PC-9 (cell line): ENCODE measurements around the gene SLC24A5. TPM values are rescaled to one million over a fixed set of nuclear protein-coding genes. Genes with fewer than 3 reads are reported as not detected.

Experiments
- BruUV-seq: library from RNA; stranded (reverse); fragments of 400-500 nt; replicated peaks from 2 replicates; lab custom pipeline; 2021; lab: Mats Ljungman, UMichigan
- CTCF ChIA-PET: fragments of 300-600 bp; sonication (Branson Sonifier 250); formaldehyde crosslinking; loops from one replicate; lab custom pipeline; 2022; ENCODE audit warnings: antibody characterized with exemption; lab: Charles Lee
- POLR2A ChIA-PET: fragments of 300-600 bp; sonication (Branson Sonifier 250); formaldehyde crosslinking; loops from one replicate; lab custom pipeline; 2022; ENCODE audit warnings: antibody characterized with exemption; ENCODE audit not compliant: unreplicated experiment; lab: Charles Lee
- DNase-seq, 2 experiments: peaks; one replicate each; pipeline versions ENCODE4 v3.0.0 to v3.0.0-alpha.2; 2015 to 2022; ENCODE audit warnings: mixed read lengths in 1 of 2
- H2AFZ ChIP-seq: fragments of 200-600 bp; sonication (generic); 2 replicates; pipeline ENCODE4 v1.8.1; 2017; ENCODE audit warnings: antibody characterized with exemption
- H3F3A ChIP-seq: fragments of 200-600 bp; sonication (generic); 2 replicates; pipeline ENCODE4 v1.8.1; 2017; ENCODE audit warnings: antibody characterized with exemption, mild to moderate bottlenecking, low read depth; ENCODE audit not compliant: insufficient read depth
- H3K27ac ChIP-seq: fragments of 200-600 bp; sonication (generic); 2 replicates; pipeline ENCODE4 v1.6.1; 2016; ENCODE audit warnings: mixed run types
- H3K27me3 ChIP-seq: fragments of 200-600 bp; sonication (generic); 2 replicates; pipeline ENCODE4 v1.6.1; 2016; ENCODE audit warnings: low read depth, mixed run types; ENCODE audit not compliant: insufficient read depth
- H3K36me3 ChIP-seq: fragments of 200-600 bp; sonication (generic); 2 replicates; pipeline ENCODE4 v1.6.1; 2016; ENCODE audit warnings: low read depth, mixed run types
- H3K4me1 ChIP-seq: fragments of 200-600 bp; sonication (generic); replicated peaks from 2 replicates; pipeline ENCODE4 v1.6.1; 2016; ENCODE audit warnings: mixed run types; ENCODE audit not compliant: insufficient read depth
- H3K4me2 ChIP-seq: fragments of 200-600 bp; sonication (generic); 2 replicates; pipeline ENCODE4 v1.6.1; 2017; ENCODE audit warnings: mixed run types
- H3K4me3 ChIP-seq: fragments of 200-600 bp; sonication (generic); 2 replicates; pipeline ENCODE4 v1.6.1; 2016; ENCODE audit warnings: mixed run types
- H3K79me2 ChIP-seq: fragments of 200-600 bp; sonication (generic); 2 replicates; pipeline ENCODE4 v1.6.1; 2017; ENCODE audit warnings: low read depth, mixed run types
- H3K9me2 ChIP-seq: fragments of 200-600 bp; sonication (generic); 2 replicates; pipeline ENCODE4 v1.8.1; 2017; ENCODE audit warnings: mild to moderate bottlenecking; ENCODE audit not compliant: insufficient read depth
- H3K9me3 ChIP-seq: fragments of 200-600 bp; sonication (generic); 2 replicates; pipeline ENCODE4 v1.8.1; 2016; ENCODE audit warnings: low read depth; ENCODE audit not compliant: insufficient read depth
- H4K20me1 ChIP-seq: fragments of 200-600 bp; sonication (generic); 2 replicates; pipeline ENCODE4 v1.8.1; 2017; ENCODE audit not compliant: insufficient read depth
- CTCF ChIP-seq: fragments of 200-600 bp; sonication (generic); conservative IDR thresholded peaks from 2 replicates; pipeline ENCODE4 v1.6.1; 2017; ENCODE audit warnings: mixed run types, antibody characterized with exemption, mild to moderate bottlenecking, moderate library complexity
- EZH2 ChIP-seq: fragments of 200-600 bp; sonication (generic); IDR thresholded peaks from 2 replicates; pipeline ENCODE4 v1.8.0; 2017; ENCODE audit warnings: antibody characterized with exemption, low read depth
- intact Hi-C: fragments of 100-400 bp; cut with micrococcal nuclease; formaldehyde crosslinking; loops from one replicate; pipeline ENCODE4 v1.10.0; 2022; ENCODE audit not compliant: unreplicated experiment
- total RNA-seq: library from RNA; stranded (reverse); gene quantifications from 2 replicates; pipeline ENCODE4 v1.2.3, GENCODE V29; 2021

Gene SLC24A5
- total RNA-seq, 1 experiment from 2014 or later = not detected

- intact Hi-C loops = no loop called here
- peaks cover 8% of the 10 kb centered on the region; the same call in 1 of the 2 replicates for H3K27me3 ChIP-seq
- H3K4me3 ChIP-seq = no peak overlapping the region
- no peaks in the 10 kb centered on the region for H3K4me1 ChIP-seq
- no peak overlapping the region for H3K4me2 ChIP-seq
- CTCF ChIA-PET = no interaction called here
- BruUV-seq = no TSS peak
- H3K9me3 ChIP-seq = no peaks in the 10 kb centered on the region
- TF ChIP-seq EZH2 (no peak), CTCF (no peak)
- H2AFZ ChIP-seq = no peak overlapping the region
- no peak overlapping the region for H3K27ac ChIP-seq
- H4K20me1 ChIP-seq = no peaks in the 10 kb centered on the region
- H3K36me3 ChIP-seq = no peaks in the 10 kb centered on the region
- H3F3A ChIP-seq = no peaks in the 10 kb centered on the region
- no peaks in the 10 kb centered on the region for H3K9me2 ChIP-seq
- no peak for DNase-seq
- POLR2A ChIA-PET = no interaction called here
- no peaks in the 10 kb centered on the region for H3K79me2 ChIP-seq
Measured at GRCh38 chr15:48177383-48177765, 56.6 kb downstream of the SLC24A5 start.

- TF ChIP-seq EZH2 = no peak
- TF ChIP-seq CTCF = no peak
- H2AFZ ChIP-seq = no peak within 1 kb of the TSS
- ChIA-PET CTCF (no interaction called here), POLR2A (no interaction called here)
- H3K36me3 ChIP-seq = no peaks in the 10 kb centered on the region
- H3K9me3 ChIP-seq = no peaks in the 10 kb centered on the region
- H3K4me1 ChIP-seq = no peaks in the 10 kb centered on the region
- H3K4me3 ChIP-seq = no peak within 1 kb of the TSS
- no peak within 1 kb of the TSS for H3K4me2 ChIP-seq
- intact Hi-C loops = no loop called here
- no peak within 1 kb of the TSS for H3K27ac ChIP-seq
- H3K27me3 ChIP-seq = peaks cover 8% of the 10 kb centered on the region; the same call in 1 of the 2 replicates
- no peaks in the 10 kb centered on the region for H3K9me2 ChIP-seq
- H3K79me2 ChIP-seq = no peaks in the 10 kb centered on the region
- DNase-seq = peak in 1 of 2 experiments; percentile 0
- no TSS peak for BruUV-seq
- no peaks in the 10 kb centered on the region for H3F3A ChIP-seq
- H4K20me1 ChIP-seq = no peaks in the 10 kb centered on the region
Measured at GRCh38 chr15:48177766-48178647, 57.2 kb downstream of the SLC24A5 start, which contains the start of gene MYEF2. Gene MYEF2 (minus strand): TSS chr15:48178295. CDS start chr15:48178237, 58 bp downstream.

- Histone ChIP-seq H3K4me3 (no peak overlapping the region), H3K79me2 (no peaks in the 10 kb centered on the region), H3K36me3 (no peaks in the 10 kb centered on the region), H4K20me1 (no peaks in the 10 kb centered on the region), H3K4me2 (no peak overlapping the region), H3K27ac (no peak overlapping the region), H2AFZ (no peak overlapping the region), H3K9me2 (no peaks in the 10 kb centered on the region), H3K27me3 (peaks cover 8% of the 10 kb centered on the region; the same call in 1 of the 2 replicates), H3K4me1 (no peaks in the 10 kb centered on the region), H3F3A (no peaks in the 10 kb centered on the region), H3K9me3 (no peaks in the 10 kb centered on the region)
- BruUV-seq = no TSS peak
- ChIA-PET POLR2A (no interaction called here), CTCF (no interaction called here)
- intact Hi-C loops = no loop called here
- no peak for DNase-seq
- TF ChIP-seq CTCF = no peak
- TF ChIP-seq EZH2 = no peak
Measured at GRCh38 chr15:48178648-48178931, 57.8 kb downstream of the SLC24A5 start.
